ENCODE data around the gene REXO4. TPM values are rescaled to one million over a fixed set of nuclear protein-coding genes. Genes with fewer than 3 reads are reported as not detected.

REXO4 gene
- total and polyA plus RNA-seq, 2 of the 8 experiments (the other 6 are each of a cell fraction or from before 2014, with no cell fraction given) = 19.1 to 38.3 TPM

GRCh38 chr9:133369422-133369821 lies 48.4 kb downstream of the REXO4 start (continued):
- TF ChIP-seq CHD1 (IDR thresholded peaks at IDR 0.05; ENCODE audit: low read depth, low read length) = no peak
- TF ChIP-seq TBP (IDR thresholded peaks at IDR 0.05; ENCODE audit: low read depth, low read length) = no peak
- no peak for TF ChIP-seq MAX (IDR thresholded peaks at IDR 0.05)
- no peak for TF ChIP-seq EP300 (IDR thresholded peaks at IDR 0.05; ENCODE audit: borderline replicate concordance in 1 of 2, low read depth in 2 of 2, low read length in 2 of 2)
- no peak for TF ChIP-seq RAD21 (IDR thresholded peaks at IDR 0.05 in 1 of 2, conservative IDR thresholded peaks at IDR 0.05 in 1 of 2; ENCODE audit: low read depth in 2 of 2, low read length in 2 of 2)
- no peak for TF ChIP-seq ZNF274 (IDR thresholded peaks at IDR 0.05; ENCODE audit: borderline replicate concordance, extremely low read depth, low read length)

All from H1 (cell line).